SK-N-SH (cell line): ENCODE measurements around the gene ITGAE.

Experiments used
- EP300 ChIP-seq, 2 experiments: IDR thresholded peaks; 2 replicates each; pipeline versions ENCODE4 v1.4.0 to v1.6.1; 2012; ENCODE audit warnings: borderline replicate concordance in 1 of 2, low read depth in 1 of 2, low read length in 1 of 2
- EZH2phosphoT487 ChIP-seq: fragments of 200-600 bp; sonication (generic); IDR thresholded peaks from 2 replicates; pipeline ENCODE4 v1.6.1; 2017; ENCODE audit warnings: low read depth, mixed run types, mild to moderate bottlenecking, antibody characterized with exemption, moderate library complexity, borderline replicate concordance
- GABPA ChIP-seq: IDR thresholded peaks from 2 replicates; pipeline ENCODE4 v1.4.0; 2012; ENCODE audit warnings: low read depth, mild to moderate bottlenecking
- JUND ChIP-seq: IDR thresholded peaks from 2 replicates; pipeline ENCODE4 v1.4.0; 2012
- MXI1 ChIP-seq: IDR thresholded peaks from 2 replicates; pipeline ENCODE4 v1.6.1; 2012; ENCODE audit warnings: mild to moderate bottlenecking, low read depth, low read length, improper control_type of control experiment
- PBX3 ChIP-seq: IDR thresholded peaks from 2 replicates; pipeline ENCODE4; 2012
- RCOR1 ChIP-seq: fragments of 150-350 bp; IDR thresholded peaks from 2 replicates; pipeline ENCODE4 v1.6.1; 2017; ENCODE audit warnings: antibody characterized with exemption, low read length
- REST ChIP-seq: IDR thresholded peaks from 2 replicates; pipeline ENCODE4 v1.6.1; 2012; ENCODE audit warnings: mild to moderate bottlenecking, low read depth, low read length, moderate library complexity
- TF ChIP-seq, protein P1 (sequence below): fragments of 200-600 bp; sonication (generic); IDR thresholded peaks from 2 replicates; pipeline ENCODE4 v1.6.1; 2017; ENCODE audit warnings: antibody characterized with exemption, mild to moderate bottlenecking, moderate library complexity

GRCh38 chr17:3712811-3713463 lies 88.1 kb downstream of the ITGAE start:
- TF ChIP-seq EZH2phosphoT487 (no peak), JUND (no peak), REST (no peak), GABPA (no peak), MXI1 (no peak), PBX3 (no peak), EP300 (IDR thresholded peaks at IDR 0.05; ENCODE audit: borderline replicate concordance in 1 of 2, low read depth in 1 of 2, low read length in 1 of 2) (no peak), RCOR1 (no peak)
- TF ChIP-seq, protein P1, sequence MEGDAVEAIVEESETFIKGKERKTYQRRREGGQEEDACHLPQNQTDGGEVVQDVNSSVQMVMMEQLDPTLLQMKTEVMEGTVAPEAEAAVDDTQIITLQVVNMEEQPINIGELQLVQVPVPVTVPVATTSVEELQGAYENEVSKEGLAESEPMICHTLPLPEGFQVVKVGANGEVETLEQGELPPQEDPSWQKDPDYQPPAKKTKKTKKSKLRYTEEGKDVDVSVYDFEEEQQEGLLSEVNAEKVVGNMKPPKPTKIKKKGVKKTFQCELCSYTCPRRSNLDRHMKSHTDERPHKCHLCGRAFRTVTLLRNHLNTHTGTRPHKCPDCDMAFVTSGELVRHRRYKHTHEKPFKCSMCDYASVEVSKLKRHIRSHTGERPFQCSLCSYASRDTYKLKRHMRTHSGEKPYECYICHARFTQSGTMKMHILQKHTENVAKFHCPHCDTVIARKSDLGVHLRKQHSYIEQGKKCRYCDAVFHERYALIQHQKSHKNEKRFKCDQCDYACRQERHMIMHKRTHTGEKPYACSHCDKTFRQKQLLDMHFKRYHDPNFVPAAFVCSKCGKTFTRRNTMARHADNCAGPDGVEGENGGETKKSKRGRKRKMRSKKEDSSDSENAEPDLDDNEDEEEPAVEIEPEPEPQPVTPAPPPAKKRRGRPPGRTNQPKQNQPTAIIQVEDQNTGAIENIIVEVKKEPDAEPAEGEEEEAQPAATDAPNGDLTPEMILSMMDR: no peak
